Measurements from ENCODE around the gene RRAD. TPM values are rescaled to one million over a fixed set of nuclear protein-coding genes. Genes with fewer than 3 reads are reported as not detected.
"Not testable (repeated sequence)": the region's sequence is repeated elsewhere in the genome, so short reads cannot be mapped to it uniquely, and the experiment has no call there.

Gene RRAD
- total RNA-seq, 1 experiment from 2014 or later: 1.3 TPM

DNA sequence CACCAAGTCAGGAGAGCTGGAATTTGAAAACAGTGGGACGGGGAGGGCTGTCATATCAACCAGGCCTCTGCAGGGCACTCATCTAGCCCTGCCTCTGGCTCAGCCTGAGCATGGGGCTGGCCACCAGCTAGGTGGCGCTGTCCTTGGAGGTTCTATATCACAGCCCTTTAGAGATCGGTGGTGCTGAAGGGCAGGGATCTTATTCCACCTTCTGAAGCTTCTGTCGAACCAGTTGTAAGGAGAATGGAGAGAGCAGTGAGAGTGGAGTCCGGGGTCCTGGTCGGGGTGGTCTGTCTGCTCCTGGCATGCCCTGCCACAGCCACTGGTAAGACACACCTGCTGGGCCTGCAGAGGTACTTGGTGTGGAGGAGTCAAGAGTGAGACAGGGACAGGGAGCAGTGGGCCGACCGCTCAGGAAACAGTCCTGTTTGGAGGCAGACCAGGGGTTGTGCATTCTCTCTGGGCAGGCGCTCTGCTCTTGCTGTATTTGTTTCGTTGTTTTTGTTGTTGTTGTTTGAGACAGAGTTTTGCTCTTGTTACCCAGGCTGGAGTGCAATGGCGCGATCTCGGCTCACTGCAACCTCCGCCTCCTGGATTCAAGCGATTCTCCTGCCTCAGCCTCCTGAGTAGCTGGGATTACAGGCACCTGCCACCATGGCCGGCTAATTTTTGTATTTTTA, 35.9 kb upstream of the RRAD start, which contains the start of gene CES3:
Gene CES3, plus strand, starts transcription at position 202 of the 680 bp plus-strand sequence. Its CDS starts 42 bp downstream, at position 244.
- CTCF ChIA-PET: interaction anchor here (0.6 to 1.0 kb wide), 2 partner anchors 9 to 215 kb away, joined by 3 read pairs; no protein-coding TSS in a partner anchor
- BruUV-seq (replicated peaks): no TSS peak
- peak; percentile 80 for DNase-seq
- Mint-ChIP-seq H3K4me1 (ENCODE audit: low read depth, unreplicated experiment) (peaks cover 11% of the 10 kb centered on the region), H3K27ac (ENCODE audit: unreplicated experiment) (no peak within 1 kb of the TSS), H3K9me3 (ENCODE audit: low read depth, unreplicated experiment) (no peaks in the 10 kb centered on the region), H3K4me3 (ENCODE audit: low read depth, unreplicated experiment) (no peak within 1 kb of the TSS), H3K27me3 (ENCODE audit: unreplicated experiment) (peaks cover 56% of the 10 kb centered on the region), H3K36me3 (ENCODE audit: insufficient read depth, unreplicated experiment) (no peaks in the 10 kb centered on the region)
- intact Hi-C loops (cut with micrococcal nuclease; ENCODE audit: unreplicated experiment): no loop called here
- TF ChIP-seq CTCF (IDR thresholded peaks at IDR 0.05; ENCODE audit: unreplicated experiment): peak; percentile 86

GRCh38 chr16:66960270-66960669, 34.9 kb upstream of the RRAD start:
- H3K27ac Mint-ChIP-seq (ENCODE audit: unreplicated experiment): no peak overlapping the region
- peaks cover 11% of the 10 kb centered on the region for H3K4me1 Mint-ChIP-seq (ENCODE audit: low read depth, unreplicated experiment)
- no peaks in the 10 kb centered on the region for H3K36me3 Mint-ChIP-seq (ENCODE audit: insufficient read depth, unreplicated experiment)
- no peak for DNase-seq
- no TSS peak for BruUV-seq (replicated peaks)
- CTCF ChIA-PET: interaction anchor here (1.0 kb wide), 1 partner anchor 8 kb away, joined by 3 read pairs; no protein-coding TSS in a partner anchor
- H3K27me3 Mint-ChIP-seq (ENCODE audit: unreplicated experiment): peaks cover 47% of the 10 kb centered on the region
- TF ChIP-seq CTCF (IDR thresholded peaks at IDR 0.05; ENCODE audit: unreplicated experiment): no peak
- no peaks in the 10 kb centered on the region for H3K9me3 Mint-ChIP-seq (ENCODE audit: low read depth, unreplicated experiment)
- intact Hi-C loops (cut with micrococcal nuclease; ENCODE audit: unreplicated experiment): no loop called here
- no peak overlapping the region for H3K4me3 Mint-ChIP-seq (ENCODE audit: low read depth, unreplicated experiment)

DNA sequence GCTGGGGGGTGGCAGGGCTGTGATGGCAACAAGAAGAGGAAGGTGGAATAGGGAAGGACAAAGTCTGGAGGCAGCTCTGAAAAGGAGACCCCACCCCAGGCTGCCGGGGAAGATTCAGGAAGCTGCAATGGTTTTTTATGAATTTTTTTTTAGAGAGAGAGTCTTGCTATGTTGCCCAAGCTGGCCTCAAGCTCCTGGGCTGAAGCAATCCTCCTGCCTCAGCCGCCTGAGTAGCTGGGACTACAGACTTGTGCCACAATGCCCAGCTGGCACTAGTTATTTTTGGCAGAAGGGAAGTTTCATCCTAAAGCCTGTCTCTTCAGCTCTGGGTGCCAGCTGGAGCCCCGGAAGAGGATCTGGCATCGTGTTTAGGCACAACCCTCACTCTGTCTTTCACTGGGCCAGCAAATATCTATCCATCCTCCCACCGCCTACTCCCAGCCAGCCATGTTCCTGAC, 34.4 kb upstream of the RRAD start:
- peaks cover 11% of the 10 kb centered on the region for H3K4me1 Mint-ChIP-seq (ENCODE audit: low read depth, unreplicated experiment)
- H3K4me3 Mint-ChIP-seq (ENCODE audit: low read depth, unreplicated experiment): no peak overlapping the region
- no peaks in the 10 kb centered on the region for H3K9me3 Mint-ChIP-seq (ENCODE audit: low read depth, unreplicated experiment)
- H3K27ac Mint-ChIP-seq (ENCODE audit: unreplicated experiment): no peak overlapping the region
- intact Hi-C loops (cut with micrococcal nuclease; ENCODE audit: unreplicated experiment): no loop called here
- peaks cover 41% of the 10 kb centered on the region for H3K27me3 Mint-ChIP-seq (ENCODE audit: unreplicated experiment)
- TF ChIP-seq CTCF (IDR thresholded peaks at IDR 0.05; ENCODE audit: unreplicated experiment): no peak
- BruUV-seq (replicated peaks): no TSS peak
- CTCF ChIA-PET: no interaction called here
- H3K36me3 Mint-ChIP-seq (ENCODE audit: insufficient read depth, unreplicated experiment): no peaks in the 10 kb centered on the region
- DNase-seq: no peak

DNA sequence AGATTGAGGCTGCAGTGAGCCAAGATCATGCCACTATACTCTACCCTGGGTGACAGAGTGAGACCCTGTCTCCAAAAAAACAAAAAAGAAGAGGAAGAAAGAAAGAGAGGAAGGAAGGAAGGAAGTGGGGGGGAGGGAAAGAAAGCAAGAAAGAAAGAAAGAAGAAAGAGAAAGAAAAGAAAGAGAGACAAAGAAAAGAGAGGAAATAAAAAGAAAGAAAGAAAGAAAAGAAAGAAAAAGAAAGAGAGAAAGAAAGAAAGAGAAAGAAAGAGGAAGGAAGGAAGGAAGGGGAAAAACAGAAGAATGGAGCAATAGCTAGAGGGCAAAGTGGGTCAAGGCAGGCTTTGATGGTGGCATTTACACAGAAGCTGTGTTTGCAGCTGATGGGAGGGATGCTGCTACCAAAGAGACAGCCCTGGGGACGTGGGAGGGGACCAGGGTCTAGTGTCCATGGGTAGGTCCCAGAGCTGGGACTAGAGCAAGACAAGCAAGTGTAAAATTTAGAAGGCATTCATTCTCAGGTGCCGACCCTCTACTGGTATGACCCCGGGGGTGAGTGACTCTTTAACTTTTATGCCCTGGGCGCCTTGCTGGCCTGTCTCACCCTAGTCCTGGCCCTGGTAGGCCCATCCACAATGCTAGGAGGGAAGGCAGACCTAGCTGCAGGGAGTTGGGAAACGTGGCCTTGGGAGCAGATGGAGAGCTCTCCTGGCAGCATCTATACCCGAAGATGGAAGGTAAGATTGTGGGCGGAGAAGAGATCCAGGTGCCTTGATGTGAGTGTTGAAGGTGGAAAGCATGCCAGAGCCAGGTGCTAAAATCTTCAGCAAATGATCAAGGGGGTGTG, 33.7 kb upstream of the RRAD start:
- Mint-ChIP-seq H3K4me1 (ENCODE audit: low read depth, unreplicated experiment) (peaks cover 13% of the 10 kb centered on the region), H3K27ac (ENCODE audit: unreplicated experiment) (no peak overlapping the region), H3K9me3 (ENCODE audit: low read depth, unreplicated experiment) (no peaks in the 10 kb centered on the region), H3K27me3 (ENCODE audit: unreplicated experiment) (peaks cover 35% of the 10 kb centered on the region), H3K4me3 (ENCODE audit: low read depth, unreplicated experiment) (no peak overlapping the region), H3K36me3 (ENCODE audit: insufficient read depth, unreplicated experiment) (no peaks in the 10 kb centered on the region)
- no peak for TF ChIP-seq CTCF (IDR thresholded peaks at IDR 0.05; ENCODE audit: unreplicated experiment)
- no TSS peak for BruUV-seq (replicated peaks)
- CTCF ChIA-PET: no interaction called here
- DNase-seq: no peak
- intact Hi-C loops (cut with micrococcal nuclease; ENCODE audit: unreplicated experiment): no loop called here

DNA sequence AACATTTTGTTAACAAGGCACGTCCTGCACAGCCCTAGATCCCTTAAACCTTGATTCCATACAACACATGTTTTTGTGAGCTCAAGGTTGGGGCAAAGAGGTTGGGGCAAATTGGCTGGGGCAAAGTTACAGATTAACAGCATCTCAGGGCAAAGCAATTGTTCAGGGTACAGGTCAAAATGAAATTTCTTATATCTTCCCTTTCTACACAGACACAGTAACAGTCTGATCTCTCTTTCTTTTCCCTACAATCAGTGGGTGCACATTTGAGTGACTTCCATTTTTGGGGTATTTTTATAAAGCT, 30.8 kb upstream of the RRAD start:
- H3K27ac Mint-ChIP-seq (ENCODE audit: unreplicated experiment); DNase-seq; BruUV-seq (replicated peaks); H3K9me3 Mint-ChIP-seq (ENCODE audit: low read depth, unreplicated experiment); intact Hi-C loops (cut with micrococcal nuclease; ENCODE audit: unreplicated experiment); H3K4me3 Mint-ChIP-seq (ENCODE audit: low read depth, unreplicated experiment); H3K36me3 Mint-ChIP-seq (ENCODE audit: insufficient read depth, unreplicated experiment): not testable (repeated sequence)
- Mint-ChIP-seq H3K4me1 (ENCODE audit: low read depth, unreplicated experiment) (peaks cover 15% of the 10 kb centered on the region), H3K27me3 (ENCODE audit: unreplicated experiment) (peaks cover 34% of the 10 kb centered on the region)
- CTCF ChIA-PET: interaction anchor here (1.0 kb wide), 1 partner anchor 229 kb away, joined by 4 read pairs; no protein-coding TSS in a partner anchor

DNA sequence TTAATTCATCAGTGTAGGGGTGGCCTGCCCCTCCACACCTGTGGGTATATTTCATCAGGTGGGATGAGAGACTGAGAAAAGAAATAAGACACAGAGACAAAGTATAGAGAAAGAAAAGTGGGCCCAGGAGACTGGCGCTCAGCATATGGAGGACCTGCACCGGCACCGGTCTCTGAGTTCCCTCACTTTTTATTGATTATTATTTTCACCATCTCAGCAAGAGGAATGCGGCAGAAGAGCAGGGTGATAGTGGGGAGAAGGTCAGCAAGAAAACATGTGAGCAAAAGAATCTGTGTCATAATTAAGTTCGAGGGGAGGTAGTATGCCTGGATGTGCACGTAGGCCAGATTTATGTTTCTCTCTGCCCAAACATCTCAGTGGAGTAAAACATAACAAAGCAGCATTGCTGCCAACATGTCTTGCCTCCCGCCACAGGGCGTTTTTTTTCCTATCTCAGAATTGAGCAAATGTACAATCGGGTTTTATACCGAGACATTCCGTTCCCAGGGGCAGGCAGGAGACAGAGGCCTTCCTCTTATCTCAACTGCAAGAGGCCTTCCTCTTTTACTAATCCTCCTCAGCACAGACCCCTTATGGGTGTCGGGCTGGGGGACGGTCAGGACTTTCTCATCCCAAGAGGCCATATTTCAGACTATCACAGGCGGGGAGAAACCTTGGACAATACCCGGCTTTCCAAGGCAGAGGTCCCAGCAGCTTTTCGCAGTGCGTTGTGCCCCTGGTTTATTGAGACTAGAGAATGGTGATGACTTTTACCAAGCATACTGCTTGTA, 30.2 kb upstream of the RRAD start:
- H3K27me3 Mint-ChIP-seq (ENCODE audit: unreplicated experiment): peaks cover 30% of the 10 kb centered on the region
- DNase-seq; H3K4me1 Mint-ChIP-seq (ENCODE audit: low read depth, unreplicated experiment); BruUV-seq (replicated peaks); CTCF ChIA-PET; H3K4me3 Mint-ChIP-seq (ENCODE audit: low read depth, unreplicated experiment); H3K36me3 Mint-ChIP-seq (ENCODE audit: insufficient read depth, unreplicated experiment); H3K9me3 Mint-ChIP-seq (ENCODE audit: low read depth, unreplicated experiment); H3K27ac Mint-ChIP-seq (ENCODE audit: unreplicated experiment): not testable (repeated sequence)
- intact Hi-C loops (cut with micrococcal nuclease; ENCODE audit: unreplicated experiment): loop anchor here (2.0 kb wide), 1 partner anchor 559 kb away; no protein-coding TSS in a partner anchor
